ENCODE data around the gene ABCB1.

GRCh38 chr7:87548123-87548919, 52.4 kb downstream of the ABCB1 start:
- TF ChIP-seq CTCF (IDR thresholded peaks at IDR 0.05) (no peak), POLR2AphosphoS5 (IDR thresholded peaks at IDR 0.05) (no peak)

Measured in transverse colon (tissue), 4 donors.